ENCODE data around the gene DNAJC28. TPM values are rescaled to one million over a fixed set of nuclear protein-coding genes. Genes with fewer than 3 reads are reported as not detected.
A peak's percentile ranks its signal among the peaks of the same experiment; 100 is the strongest.

Gene DNAJC28
- total and polyA plus RNA-seq, 4 donors, result 0.83 to 3.2 (median 2.7) TPM

DNA sequence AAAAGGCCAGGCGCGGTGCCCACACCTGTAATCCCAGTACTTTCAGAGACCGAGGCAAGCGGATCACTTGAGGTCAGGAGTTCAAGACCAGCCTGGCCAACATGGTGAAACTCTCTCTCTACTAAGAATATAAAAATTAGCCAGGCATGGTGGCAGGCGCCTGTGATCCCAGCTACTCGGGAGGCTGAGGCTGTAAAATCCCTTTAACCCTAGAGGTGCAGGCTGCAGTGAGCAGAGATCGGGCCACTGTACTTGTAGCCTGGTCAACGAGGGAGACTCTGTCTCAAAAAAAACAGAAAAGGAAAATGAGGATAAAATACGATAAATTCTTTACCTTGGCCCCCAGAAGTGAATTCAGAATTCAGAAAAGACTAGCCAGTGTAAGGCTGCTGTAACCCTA lies 13.3 kb downstream of the DNAJC28 start:
- DNase-seq (ENCODE audit: low spot score), result no peak
- peak overlapping the region; percentile 29 to 96 (median 91) for H3K4me3 ChIP-seq (ENCODE audit: low read depth in 1 of 3, low read length in 3 of 3)

DNA sequence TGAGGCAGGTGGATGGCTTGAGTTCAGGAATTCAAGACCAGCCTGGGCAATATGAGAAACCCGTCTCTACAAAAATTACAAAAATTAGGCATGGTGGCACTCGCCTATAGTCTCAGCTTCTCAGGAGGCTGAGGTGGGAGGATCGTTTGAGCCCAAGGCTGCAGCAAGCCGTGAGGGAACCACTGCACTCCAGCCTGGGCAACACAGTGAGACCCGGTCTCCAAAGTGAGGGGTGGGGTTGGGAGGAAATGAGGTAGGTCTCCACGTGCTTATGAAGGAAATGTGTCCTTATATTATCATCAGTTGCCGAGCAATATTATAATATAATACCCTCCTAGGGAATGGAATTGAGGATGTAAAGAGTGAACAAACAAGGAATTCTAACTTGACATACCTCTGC lies 14.4 kb downstream of the DNAJC28 start:
- DNase-seq (ENCODE audit: low spot score), result no peak
- TF ChIP-seq TAF1 (conservative IDR thresholded peaks at IDR 0.05) (no peak), EGR1 (IDR thresholded peaks at IDR 0.05; ENCODE audit: low read depth in 2 of 2) (no peak), HNF4A (conservative IDR thresholded peaks at IDR 0.05) (no peak), FOXA1 (IDR thresholded peaks at IDR 0.05) (no peak), NR2F2 (IDR thresholded peaks at IDR 0.05) (no peak), JUND (IDR thresholded peaks at IDR 0.05) (no peak), YY1 (IDR thresholded peaks at IDR 0.05) (no peak), SP1 (IDR thresholded peaks at IDR 0.05) (no peak)
- TF ChIP-seq, protein P1, sequence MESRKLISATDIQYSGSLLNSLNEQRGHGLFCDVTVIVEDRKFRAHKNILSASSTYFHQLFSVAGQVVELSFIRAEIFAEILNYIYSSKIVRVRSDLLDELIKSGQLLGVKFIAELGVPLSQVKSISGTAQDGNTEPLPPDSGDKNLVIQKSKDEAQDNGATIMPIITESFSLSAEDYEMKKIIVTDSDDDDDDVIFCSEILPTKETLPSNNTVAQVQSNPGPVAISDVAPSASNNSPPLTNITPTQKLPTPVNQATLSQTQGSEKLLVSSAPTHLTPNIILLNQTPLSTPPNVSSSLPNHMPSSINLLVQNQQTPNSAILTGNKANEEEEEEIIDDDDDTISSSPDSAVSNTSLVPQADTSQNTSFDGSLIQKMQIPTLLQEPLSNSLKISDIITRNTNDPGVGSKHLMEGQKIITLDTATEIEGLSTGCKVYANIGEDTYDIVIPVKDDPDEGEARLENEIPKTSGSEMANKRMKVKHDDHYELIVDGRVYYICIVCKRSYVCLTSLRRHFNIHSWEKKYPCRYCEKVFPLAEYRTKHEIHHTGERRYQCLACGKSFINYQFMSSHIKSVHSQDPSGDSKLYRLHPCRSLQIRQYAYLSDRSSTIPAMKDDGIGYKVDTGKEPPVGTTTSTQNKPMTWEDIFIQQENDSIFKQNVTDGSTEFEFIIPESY (IDR thresholded peaks at IDR 0.05), result no peak
- TF ChIP-seq, protein P2, sequence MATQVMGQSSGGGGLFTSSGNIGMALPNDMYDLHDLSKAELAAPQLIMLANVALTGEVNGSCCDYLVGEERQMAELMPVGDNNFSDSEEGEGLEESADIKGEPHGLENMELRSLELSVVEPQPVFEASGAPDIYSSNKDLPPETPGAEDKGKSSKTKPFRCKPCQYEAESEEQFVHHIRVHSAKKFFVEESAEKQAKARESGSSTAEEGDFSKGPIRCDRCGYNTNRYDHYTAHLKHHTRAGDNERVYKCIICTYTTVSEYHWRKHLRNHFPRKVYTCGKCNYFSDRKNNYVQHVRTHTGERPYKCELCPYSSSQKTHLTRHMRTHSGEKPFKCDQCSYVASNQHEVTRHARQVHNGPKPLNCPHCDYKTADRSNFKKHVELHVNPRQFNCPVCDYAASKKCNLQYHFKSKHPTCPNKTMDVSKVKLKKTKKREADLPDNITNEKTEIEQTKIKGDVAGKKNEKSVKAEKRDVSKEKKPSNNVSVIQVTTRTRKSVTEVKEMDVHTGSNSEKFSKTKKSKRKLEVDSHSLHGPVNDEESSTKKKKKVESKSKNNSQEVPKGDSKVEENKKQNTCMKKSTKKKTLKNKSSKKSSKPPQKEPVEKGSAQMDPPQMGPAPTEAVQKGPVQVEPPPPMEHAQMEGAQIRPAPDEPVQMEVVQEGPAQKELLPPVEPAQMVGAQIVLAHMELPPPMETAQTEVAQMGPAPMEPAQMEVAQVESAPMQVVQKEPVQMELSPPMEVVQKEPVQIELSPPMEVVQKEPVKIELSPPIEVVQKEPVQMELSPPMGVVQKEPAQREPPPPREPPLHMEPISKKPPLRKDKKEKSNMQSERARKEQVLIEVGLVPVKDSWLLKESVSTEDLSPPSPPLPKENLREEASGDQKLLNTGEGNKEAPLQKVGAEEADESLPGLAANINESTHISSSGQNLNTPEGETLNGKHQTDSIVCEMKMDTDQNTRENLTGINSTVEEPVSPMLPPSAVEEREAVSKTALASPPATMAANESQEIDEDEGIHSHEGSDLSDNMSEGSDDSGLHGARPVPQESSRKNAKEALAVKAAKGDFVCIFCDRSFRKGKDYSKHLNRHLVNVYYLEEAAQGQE (IDR thresholded peaks at IDR 0.05), result no peak
- TF ChIP-seq, protein P3, sequence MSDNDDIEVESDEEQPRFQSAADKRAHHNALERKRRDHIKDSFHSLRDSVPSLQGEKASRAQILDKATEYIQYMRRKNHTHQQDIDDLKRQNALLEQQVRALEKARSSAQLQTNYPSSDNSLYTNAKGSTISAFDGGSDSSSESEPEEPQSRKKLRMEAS (IDR thresholded peaks at IDR 0.05), result no peak
- 91% methylated on average over 7 of the region's 7 CpGs for WGBS
- H3K27me3 ChIP-seq (ENCODE audit: control insufficient read depth in 4 of 4, insufficient read depth in 4 of 4, low read length in 3 of 4), result no peaks in the 10 kb centered on the region
- H3K9me3 ChIP-seq (ENCODE audit: control insufficient read depth in 4 of 4, low read length in 3 of 4), result no peaks in the 10 kb centered on the region
- H3K27ac ChIP-seq (ENCODE audit: low read depth in 1 of 2, low read length in 2 of 2), result no peak overlapping the region
- H3K4me3 ChIP-seq (ENCODE audit: low read depth in 1 of 3, low read length in 3 of 3), result no peak overlapping the region
- H3K9ac ChIP-seq (ENCODE audit: low read depth in 1 of 2, low read length in 2 of 2), result no peak overlapping the region
- H3K36me3 ChIP-seq (ENCODE audit: control insufficient read depth in 4 of 4, insufficient read depth in 3 of 4, low read depth in 1 of 4, low read length in 3 of 4), result no peaks in the 10 kb centered on the region
- H3K4me1 ChIP-seq (ENCODE audit: control insufficient read depth in 4 of 4, insufficient read depth in 4 of 4, low read length in 3 of 4), result peaks cover 2 to 13% (median 7%) of the 10 kb centered on the region in 4 donors

More for the DNA sequence above, 13.3 kb downstream of the DNAJC28 start:
- no peaks in the 10 kb centered on the region for H3K9me3 ChIP-seq (ENCODE audit: control insufficient read depth in 4 of 4, low read length in 3 of 4)
- WGBS, result 55% methylated on average over 9 of the region's 9 CpGs
- no peak overlapping the region for H3K27ac ChIP-seq (ENCODE audit: low read depth in 1 of 2, low read length in 2 of 2)
- no peaks in the 10 kb centered on the region for H3K27me3 ChIP-seq (ENCODE audit: control insufficient read depth in 4 of 4, insufficient read depth in 4 of 4, low read length in 3 of 4)
- TF ChIP-seq HNF4A (conservative IDR thresholded peaks at IDR 0.05), result no peak
- TF ChIP-seq NR2F2 (IDR thresholded peaks at IDR 0.05), result no peak
- TF ChIP-seq YY1 (IDR thresholded peaks at IDR 0.05), result no peak
- TF ChIP-seq, protein P2 (IDR thresholded peaks at IDR 0.05), result no peak
- TF ChIP-seq, protein P1 (IDR thresholded peaks at IDR 0.05), result no peak
- no peaks in the 10 kb centered on the region for H3K36me3 ChIP-seq (ENCODE audit: control insufficient read depth in 4 of 4, insufficient read depth in 3 of 4, low read depth in 1 of 4, low read length in 3 of 4)
- peaks cover 2 to 13% (median 7%) of the 10 kb centered on the region in 4 donors for H3K4me1 ChIP-seq (ENCODE audit: control insufficient read depth in 4 of 4, insufficient read depth in 4 of 4, low read length in 3 of 4)
- peak overlapping the region in 1 of 2 donors; percentile 58 for H3K9ac ChIP-seq (ENCODE audit: low read depth in 1 of 2, low read length in 2 of 2)
